GM23338 (cell line): ENCODE results near the gene GGA1.

ENCODE experiments used
- EZH2 ChIP-seq: fragments of 200-600 bp; sonication (generic); IDR thresholded peaks from one replicate; pipeline ENCODE4 v1.8.0; 2017; ENCODE audit warnings: antibody characterized with exemption, mild to moderate bottlenecking, low read depth; ENCODE audit not compliant: unreplicated experiment
- EZH2phosphoT487 ChIP-seq: fragments of 200-600 bp; sonication (generic); IDR thresholded peaks from one replicate; pipeline ENCODE4 v1.8.1; 2018; ENCODE audit warnings: antibody characterized with exemption; ENCODE audit not compliant: unreplicated experiment
- STAT1 ChIP-seq: IDR thresholded peaks from one replicate; pipeline ENCODE4 v1.6.1; 2016; ENCODE audit warnings: antibody characterized with exemption; ENCODE audit not compliant: unreplicated experiment
- TF ChIP-seq, protein P1 (sequence below), 2 experiments: fragments of 200-600 bp in 1 of 2; sonication (generic) in 1 of 2; conservative IDR thresholded peaks; 2 replicates each; pipeline versions ENCODE4 v1.5.1 to v1.6.1; 2016 to 2017; ENCODE audit warnings: antibody characterized with exemption in 2 of 2, low read depth in 2 of 2, mild to moderate bottlenecking in 2 of 2, moderate library complexity in 1 of 2

DNA sequence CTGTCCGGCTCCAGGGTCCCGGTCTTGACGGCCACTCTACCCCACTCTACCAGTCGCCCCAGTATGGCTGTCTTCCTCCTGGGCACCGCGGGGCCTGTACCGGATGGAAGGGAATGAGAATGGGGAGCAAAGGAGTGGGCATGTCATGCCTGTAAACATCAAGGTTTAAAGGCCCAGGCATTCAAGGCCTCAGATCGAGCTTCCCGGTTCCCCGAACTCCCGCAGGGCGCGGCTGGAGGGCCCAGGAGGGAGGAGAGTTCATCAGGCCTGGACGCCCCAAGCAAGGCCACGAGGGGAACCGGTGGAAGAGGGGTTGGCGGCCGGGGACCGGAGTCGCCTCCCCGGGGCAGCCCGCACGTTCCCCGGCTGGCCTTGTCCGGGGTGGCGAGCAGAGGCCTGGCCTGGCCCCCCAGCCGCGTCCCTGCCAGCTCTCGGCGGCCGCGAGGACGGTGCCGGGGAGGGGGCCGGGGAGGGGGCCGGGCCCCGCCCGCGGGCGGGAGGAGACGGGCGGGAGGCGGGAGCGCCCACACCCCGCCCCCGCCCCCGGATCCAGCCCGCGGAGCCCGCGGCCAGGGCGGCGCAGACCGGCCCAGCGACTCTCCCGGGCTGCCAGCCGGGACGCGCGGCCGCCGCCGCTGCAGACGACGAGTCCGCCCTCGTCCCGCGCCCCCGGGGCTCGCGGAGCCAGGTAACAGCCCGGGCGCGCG lies 48.6 kb upstream of the GGA1 start, which contains the start of gene CDC42EP1:
- TF ChIP-seq STAT1 (no peak), EZH2 (no peak), EZH2phosphoT487 (no peak)
- TF ChIP-seq, protein P1, sequence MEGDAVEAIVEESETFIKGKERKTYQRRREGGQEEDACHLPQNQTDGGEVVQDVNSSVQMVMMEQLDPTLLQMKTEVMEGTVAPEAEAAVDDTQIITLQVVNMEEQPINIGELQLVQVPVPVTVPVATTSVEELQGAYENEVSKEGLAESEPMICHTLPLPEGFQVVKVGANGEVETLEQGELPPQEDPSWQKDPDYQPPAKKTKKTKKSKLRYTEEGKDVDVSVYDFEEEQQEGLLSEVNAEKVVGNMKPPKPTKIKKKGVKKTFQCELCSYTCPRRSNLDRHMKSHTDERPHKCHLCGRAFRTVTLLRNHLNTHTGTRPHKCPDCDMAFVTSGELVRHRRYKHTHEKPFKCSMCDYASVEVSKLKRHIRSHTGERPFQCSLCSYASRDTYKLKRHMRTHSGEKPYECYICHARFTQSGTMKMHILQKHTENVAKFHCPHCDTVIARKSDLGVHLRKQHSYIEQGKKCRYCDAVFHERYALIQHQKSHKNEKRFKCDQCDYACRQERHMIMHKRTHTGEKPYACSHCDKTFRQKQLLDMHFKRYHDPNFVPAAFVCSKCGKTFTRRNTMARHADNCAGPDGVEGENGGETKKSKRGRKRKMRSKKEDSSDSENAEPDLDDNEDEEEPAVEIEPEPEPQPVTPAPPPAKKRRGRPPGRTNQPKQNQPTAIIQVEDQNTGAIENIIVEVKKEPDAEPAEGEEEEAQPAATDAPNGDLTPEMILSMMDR (conservative IDR thresholded peaks at IDR 0.05; ENCODE audit: low read depth in 2 of 2): no peak
